Uterus (tissue), 4 donors: Measurements from ENCODE around the gene MESD. TPM values are rescaled to one million over a fixed set of nuclear protein-coding genes. Genes with fewer than 3 reads are reported as not detected.
A peak's percentile ranks its signal among the peaks of the same experiment; 100 is the strongest.

Experiments
- DNase-seq, 2 donors: peaks; one replicate each; pipeline ENCODE4 v3.0.0-alpha.2; 2019 to 2020
- H3K27ac ChIP-seq, 2 donors: fragments of 200-600 bp; sonication (generic); 1 replicate in 1 of 2; 2 replicates in 1 of 2; pipeline ENCODE4 v1.5.1; 2016 to 2018
- H3K27me3 ChIP-seq, 2 donors: fragments of 200-600 bp; sonication (generic); one replicate each; pipeline ENCODE4 v1.5.1; 2018 to 2019; ENCODE audit warnings: control low read depth in 1 of 2
- H3K36me3 ChIP-seq, 2 donors: fragments of 200-600 bp; sonication (generic); one replicate each; pipeline ENCODE4 v1.5.1; 2019; ENCODE audit warnings: control low read depth in 1 of 2
- H3K4me1 ChIP-seq, 2 donors: fragments of 200-600 bp; sonication (generic); one replicate each; pipeline ENCODE4 v1.5.1; 2018 to 2019; ENCODE audit warnings: control low read depth in 1 of 2
- H3K4me3 ChIP-seq, 2 donors: fragments of 200-600 bp; sonication (generic); 1 replicate in 1 of 2; 2 replicates in 1 of 2; pipeline ENCODE4 v1.5.1; 2018 to 2019; ENCODE audit warnings: mild to moderate bottlenecking in 1 of 2
- H3K9me3 ChIP-seq, 2 donors: fragments of 200-600 bp; sonication (generic); one replicate each; pipeline ENCODE4 v1.5.1; 2019; ENCODE audit warnings: control low read depth in 1 of 2
- POLR2A ChIP-seq, 2 donors: fragments of 450-650 bp; IDR thresholded peaks; one replicate each; pipeline ENCODE4 v1.6.1; 2016; ENCODE audit warnings: antibody characterized with exemption in 2 of 2, mild to moderate bottlenecking in 1 of 2, moderate library complexity in 1 of 2
- intact Hi-C: fragments of 100-400 bp; cut with DNase I; formaldehyde crosslinking; loops from one replicate; pipeline ENCODE4 v1.15.1; 2023; ENCODE audit warnings: low total_unique reads
- total RNA-seq, 4 donors: library from RNA; depleted of rRNA in 3 of 4; stranded (reverse); fragments of >200 nt in 3 of 4; gene quantifications; one replicate each; pipeline versions ENCODE4 v1.1.0 to v1.2.4, GENCODE V29; 2014 to 2023
- TF ChIP-seq, protein P1 (sequence below), 4 experiments: fragments of 200-600 bp in 2 of 4; fragments of 450-650 bp in 2 of 4; sonication (generic) in 2 of 4; IDR thresholded peaks; one replicate each; pipeline ENCODE4 v1.5.1; 2016 to 2019; ENCODE audit warnings: antibody characterized with exemption in 4 of 4, mild to moderate bottlenecking in 2 of 4, moderate library complexity in 1 of 4
- donor health status: DM: yes; HTN: yes; CAD: no.

Gene MESD
- total RNA-seq, 4 donors from 2014 or later: 23.6 to 48.7 (median 27.7) TPM

DNA sequence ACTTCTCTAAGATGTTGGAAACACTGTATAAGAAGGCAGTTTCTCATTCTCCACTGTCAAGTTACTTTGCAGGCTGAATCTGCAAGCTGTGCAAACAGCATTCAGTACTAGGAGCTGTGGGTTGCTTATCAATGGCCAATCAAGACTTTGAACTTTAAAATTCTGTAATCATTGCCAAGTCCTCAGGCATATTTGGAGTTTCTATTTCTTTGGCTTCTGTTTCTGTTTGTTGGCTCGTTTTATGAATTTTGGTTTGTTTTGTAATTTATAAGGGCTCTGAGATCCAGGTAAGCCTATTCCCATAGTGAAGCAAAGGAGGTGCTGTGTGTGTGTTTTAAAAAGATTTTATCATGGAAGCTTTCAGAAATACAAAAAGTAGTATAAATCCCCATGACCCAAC is 43.2 kb upstream of the MESD start:
- H3K4me3 ChIP-seq: no peak overlapping the region
- H3K27ac ChIP-seq: peak overlapping the region in 1 of 2 donors; percentile 25
- TF ChIP-seq, protein P1, sequence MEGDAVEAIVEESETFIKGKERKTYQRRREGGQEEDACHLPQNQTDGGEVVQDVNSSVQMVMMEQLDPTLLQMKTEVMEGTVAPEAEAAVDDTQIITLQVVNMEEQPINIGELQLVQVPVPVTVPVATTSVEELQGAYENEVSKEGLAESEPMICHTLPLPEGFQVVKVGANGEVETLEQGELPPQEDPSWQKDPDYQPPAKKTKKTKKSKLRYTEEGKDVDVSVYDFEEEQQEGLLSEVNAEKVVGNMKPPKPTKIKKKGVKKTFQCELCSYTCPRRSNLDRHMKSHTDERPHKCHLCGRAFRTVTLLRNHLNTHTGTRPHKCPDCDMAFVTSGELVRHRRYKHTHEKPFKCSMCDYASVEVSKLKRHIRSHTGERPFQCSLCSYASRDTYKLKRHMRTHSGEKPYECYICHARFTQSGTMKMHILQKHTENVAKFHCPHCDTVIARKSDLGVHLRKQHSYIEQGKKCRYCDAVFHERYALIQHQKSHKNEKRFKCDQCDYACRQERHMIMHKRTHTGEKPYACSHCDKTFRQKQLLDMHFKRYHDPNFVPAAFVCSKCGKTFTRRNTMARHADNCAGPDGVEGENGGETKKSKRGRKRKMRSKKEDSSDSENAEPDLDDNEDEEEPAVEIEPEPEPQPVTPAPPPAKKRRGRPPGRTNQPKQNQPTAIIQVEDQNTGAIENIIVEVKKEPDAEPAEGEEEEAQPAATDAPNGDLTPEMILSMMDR (IDR thresholded peaks at IDR 0.05): no peak
- TF ChIP-seq POLR2A (IDR thresholded peaks at IDR 0.05): no peak
- no peaks in the 10 kb centered on the region for H3K27me3 ChIP-seq
- H3K36me3 ChIP-seq: no peaks in the 10 kb centered on the region
- no peaks in the 10 kb centered on the region for H3K9me3 ChIP-seq
- intact Hi-C loops: no loop called here
- H3K4me1 ChIP-seq: no peaks in the 10 kb centered on the region
- DNase-seq: no peak

DNA sequence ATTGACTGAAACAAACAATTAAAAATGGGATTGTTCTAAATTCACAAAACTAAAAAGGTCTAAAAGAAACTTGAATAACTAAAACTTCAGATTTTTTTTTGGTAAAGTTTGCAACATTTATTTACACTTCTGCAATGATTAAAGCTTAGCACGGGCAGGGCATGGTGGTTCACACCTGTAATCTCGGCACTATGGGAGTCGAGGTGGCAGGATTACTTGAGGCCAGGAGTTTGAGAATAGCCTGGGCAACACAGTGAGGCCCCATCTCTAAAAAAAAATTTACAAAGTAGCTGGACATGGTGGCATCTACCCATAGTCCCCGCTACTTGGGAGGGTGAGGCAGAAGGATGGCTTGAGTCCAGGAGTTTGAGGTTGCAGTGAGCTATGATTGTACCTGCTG is 42.7 kb upstream of the MESD start:
- TF ChIP-seq, protein P1 (IDR thresholded peaks at IDR 0.05): no peak
- TF ChIP-seq POLR2A (IDR thresholded peaks at IDR 0.05): no peak
- no peak overlapping the region for H3K4me3 ChIP-seq
- H3K27ac ChIP-seq: no peak overlapping the region
- no peak for DNase-seq
- intact Hi-C loops: no loop called here
- H3K36me3 ChIP-seq: no peaks in the 10 kb centered on the region
- H3K27me3 ChIP-seq: no peaks in the 10 kb centered on the region
- no peaks in the 10 kb centered on the region for H3K4me1 ChIP-seq
- no peaks in the 10 kb centered on the region for H3K9me3 ChIP-seq

DNA sequence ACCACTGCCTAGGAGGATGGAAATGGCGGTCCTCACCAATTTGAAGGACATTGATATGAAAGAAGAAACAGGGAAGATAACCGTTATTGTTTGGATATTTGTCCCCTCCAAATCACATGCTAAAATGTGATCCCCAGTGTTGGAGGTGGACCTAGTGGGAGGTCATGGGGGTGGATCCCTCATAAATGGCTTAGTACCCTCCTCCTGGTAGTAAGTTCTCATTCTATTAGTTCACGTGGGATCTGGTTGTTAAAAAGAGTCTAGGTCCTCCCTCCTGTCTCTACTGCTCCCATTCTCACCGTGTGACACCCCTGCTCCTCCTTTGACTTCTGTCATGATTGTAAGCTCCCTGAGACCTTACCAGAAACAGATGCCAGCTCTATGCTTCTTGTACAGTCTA is 41.6 kb upstream of the MESD start:
- H3K9me3 ChIP-seq: no peaks in the 10 kb centered on the region
- no peak overlapping the region for H3K4me3 ChIP-seq
- no peak for TF ChIP-seq POLR2A (IDR thresholded peaks at IDR 0.05)
- TF ChIP-seq, protein P1 (IDR thresholded peaks at IDR 0.05): no peak
- intact Hi-C loops: no loop called here
- no peaks in the 10 kb centered on the region for H3K27me3 ChIP-seq
- no peak for DNase-seq
- no peaks in the 10 kb centered on the region for H3K36me3 ChIP-seq
- no peak overlapping the region for H3K27ac ChIP-seq
- H3K4me1 ChIP-seq: no peaks in the 10 kb centered on the region

DNA sequence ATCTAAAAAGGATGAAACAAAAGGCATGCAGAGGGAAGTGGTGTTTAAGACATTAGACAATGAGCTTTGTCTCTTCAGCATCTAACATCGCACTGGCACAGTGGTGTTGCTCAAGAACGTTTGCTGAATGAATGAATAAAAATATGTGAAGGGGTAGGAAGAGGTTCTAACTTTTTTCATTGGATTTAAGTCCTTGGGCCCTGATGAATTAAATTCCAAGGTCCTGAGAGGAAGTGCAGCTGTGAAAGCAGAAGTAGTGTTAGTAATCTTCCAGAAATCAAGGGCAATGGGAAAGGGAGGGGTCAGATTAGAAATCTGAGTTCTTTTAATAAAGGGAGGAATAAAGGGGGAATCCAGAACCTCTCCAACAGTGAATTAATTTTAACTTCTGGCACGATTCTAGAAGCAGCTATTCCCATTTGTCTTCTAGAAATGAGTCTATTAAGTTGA is 40.7 kb upstream of the MESD start:
- no peak for DNase-seq
- H3K27me3 ChIP-seq: no peaks in the 10 kb centered on the region
- no peak overlapping the region for H3K4me3 ChIP-seq
- no peaks in the 10 kb centered on the region for H3K9me3 ChIP-seq
- no peak for TF ChIP-seq POLR2A (IDR thresholded peaks at IDR 0.05)
- TF ChIP-seq, protein P1 (IDR thresholded peaks at IDR 0.05): no peak
- no peaks in the 10 kb centered on the region for H3K4me1 ChIP-seq
- H3K36me3 ChIP-seq: no peaks in the 10 kb centered on the region
- no peak overlapping the region for H3K27ac ChIP-seq
- intact Hi-C loops: no loop called here

DNA sequence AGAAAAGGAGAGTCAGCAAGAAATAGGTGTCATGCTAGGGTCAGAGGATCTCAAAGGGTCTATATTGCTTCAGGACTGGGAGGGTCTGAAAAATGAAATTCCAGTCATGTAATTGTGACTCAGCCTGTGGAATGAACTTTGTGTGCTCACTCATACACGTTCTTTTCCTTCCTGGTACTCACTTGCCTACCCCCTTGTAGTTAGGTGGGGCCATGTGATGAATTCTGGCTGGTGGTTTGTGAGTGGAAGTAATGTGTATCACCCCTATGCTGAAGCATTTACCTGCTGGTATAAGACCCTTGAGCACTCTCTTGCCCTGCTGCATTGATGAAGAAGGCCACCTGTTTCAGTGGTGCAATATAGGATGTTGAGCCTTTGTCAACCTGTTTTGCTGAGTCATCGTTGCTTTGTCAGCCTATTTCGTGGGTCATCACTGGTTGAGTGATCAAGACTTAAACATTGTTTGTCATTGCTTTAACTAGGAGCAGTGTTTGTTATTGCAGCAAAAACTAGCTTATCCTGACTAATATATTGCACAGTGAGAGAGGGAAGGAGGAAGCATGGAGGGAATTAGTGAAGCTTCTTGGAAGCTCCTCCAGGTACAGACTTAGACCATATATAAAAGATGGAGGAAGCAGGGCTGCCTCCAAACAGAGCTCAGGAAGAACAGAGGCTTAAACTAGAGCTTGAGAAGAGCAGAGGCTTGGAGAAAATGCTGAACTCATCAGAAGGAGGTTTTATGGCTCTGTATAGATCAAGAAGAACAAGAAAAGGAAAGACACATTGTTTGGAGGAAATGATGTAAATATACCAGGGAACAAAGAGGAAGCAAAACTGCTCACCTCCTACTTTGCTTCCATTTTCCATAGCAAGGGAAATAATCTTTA is 40.0 kb upstream of the MESD start:
- no peak for DNase-seq
- H3K4me1 ChIP-seq: no peaks in the 10 kb centered on the region
- no peak overlapping the region for H3K4me3 ChIP-seq
- H3K27ac ChIP-seq: no peak overlapping the region
- no peak for TF ChIP-seq POLR2A (IDR thresholded peaks at IDR 0.05)
- TF ChIP-seq, protein P1 (IDR thresholded peaks at IDR 0.05): no peak
- no peaks in the 10 kb centered on the region for H3K27me3 ChIP-seq
- H3K9me3 ChIP-seq: no peaks in the 10 kb centered on the region
- intact Hi-C loops: no loop called here
- no peaks in the 10 kb centered on the region for H3K36me3 ChIP-seq
